Esophagus muscularis mucosa (tissue), 4 donors: Measurements from ENCODE around the gene NUP214. TPM values are rescaled to one million over a fixed set of nuclear protein-coding genes. Genes with fewer than 3 reads are reported as not detected.
"Not testable (repeated sequence)": the region's sequence is repeated elsewhere in the genome, so short reads cannot be mapped to it uniquely, and the experiment has no call there.

Experiments used
- DNase-seq: peaks from one replicate; pipeline ENCODE4 v3.0.0-alpha.2; 2017; ENCODE audit errors: extremely low spot score
- H3K27ac ChIP-seq, 4 donors: fragments of 200-600 bp; sonication (generic); replicated peaks in 1 of 4; 1 replicate in 3 of 4; 2 replicates in 1 of 4; pipeline ENCODE4 v1.5.1; 2016 to 2019; ENCODE audit warnings: mild to moderate bottlenecking in 1 of 4
- H3K27me3 ChIP-seq, 4 donors: fragments of 200-600 bp; sonication (generic); one replicate each; pipeline versions ENCODE4 v1.5.1 to v1.6.0; 2016 to 2019
- H3K36me3 ChIP-seq, 4 donors: fragments of 200-600 bp; sonication (generic); one replicate each; pipeline ENCODE4 v1.5.1; 2016 to 2019
- H3K4me1 ChIP-seq, 4 donors: fragments of 200-600 bp; sonication (generic); one replicate each; pipeline ENCODE4 v1.5.1; 2016 to 2019
- H3K4me3 ChIP-seq, 4 donors: fragments of 200-600 bp; sonication (generic); 1 replicate in 2 of 4; 2 replicates in 2 of 4; pipeline ENCODE4 v1.5.1; 2016 to 2019; ENCODE audit warnings: mild to moderate bottlenecking in 4 of 4, moderate library complexity in 1 of 4
- H3K9me3 ChIP-seq, 4 donors: fragments of 200-600 bp; sonication (generic); 1 replicate in 3 of 4; 2 replicates in 1 of 4; pipeline ENCODE4 v1.5.1; 2016 to 2019
- EP300 ChIP-seq: sonication (generic); formaldehyde crosslinking; IDR thresholded peaks from one replicate; pipeline ENCODE4 v1.6.1; 2017; ENCODE audit warnings: antibody characterized with exemption
- POLR2A ChIP-seq: fragments of 450-650 bp; IDR thresholded peaks from one replicate; pipeline ENCODE4 v1.6.1; 2017; ENCODE audit warnings: antibody characterized with exemption, moderate library complexity, mild to moderate bottlenecking, low read depth
- POLR2AphosphoS5 ChIP-seq, 2 donors: sonication (generic); formaldehyde crosslinking; IDR thresholded peaks; one replicate each; pipeline ENCODE4 v1.6.1; 2017; ENCODE audit warnings: antibody characterized with exemption in 2 of 2
- WGBS: methylation state at CpG from one replicate; pipeline ENCODE4 v1.1.5; 2018; 5-methylcytosine and 5-hydroxymethylcytosine counted together
- intact Hi-C: fragments of 100-400 bp; cut with DNase I; formaldehyde crosslinking; loops from one replicate; pipeline ENCODE4 v1.15.1; 2023
- total RNA-seq, 4 donors: library from RNA; depleted of rRNA; stranded (reverse); fragments of >200 nt; gene quantifications; one replicate each; pipeline versions ENCODE4 v1.1.0 to v1.2.1, GENCODE V29; 2016
- TF ChIP-seq, protein P1 (sequence below), 3 experiments: fragments of 200-600 bp in 2 of 3; fragments of 450-650 bp in 1 of 3; sonication (generic) in 2 of 3; IDR thresholded peaks; one replicate each; pipeline ENCODE4 v1.5.1; 2017 to 2019; ENCODE audit warnings: antibody characterized with exemption in 3 of 3, mild to moderate bottlenecking in 2 of 3, moderate library complexity in 1 of 3

Gene NUP214
- total RNA-seq, 4 donors from 2014 or later, result 26.4 to 36.2 (median 28.7) TPM

DNA sequence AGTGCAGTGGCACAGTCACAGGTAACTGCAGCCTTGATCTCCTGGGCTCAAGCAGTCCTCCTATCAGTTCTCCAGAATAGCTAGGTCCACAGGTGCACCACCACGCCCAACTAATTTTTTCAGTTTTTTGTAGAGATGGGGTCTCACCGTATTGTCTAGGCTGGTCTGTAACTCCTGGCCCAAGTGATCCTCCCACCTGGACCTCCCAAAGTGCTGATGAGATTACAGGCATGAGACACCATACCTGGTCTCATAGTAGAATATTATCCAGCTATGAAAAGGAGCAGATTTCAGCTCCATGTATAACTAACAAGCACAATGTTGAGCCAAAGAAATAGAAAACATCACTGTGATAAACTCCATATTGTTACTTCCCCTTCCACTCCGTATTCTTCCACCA lies 81.1 kb downstream of the NUP214 start:
- no peak overlapping the region for H3K27ac ChIP-seq
- WGBS, result 98% methylated on average over 3 of the region's 3 CpGs
- H3K4me3 ChIP-seq, result no peak overlapping the region
- intact Hi-C loops, result no loop called here
- H3K9me3 ChIP-seq, result peaks cover 0 to 2% (median 0%) of the 10 kb centered on the region in 4 donors
- no peak for DNase-seq
- H3K36me3 ChIP-seq, result peaks cover 25 to 97% (median 62%) of the 10 kb centered on the region in 4 donors
- TF ChIP-seq, protein P1, sequence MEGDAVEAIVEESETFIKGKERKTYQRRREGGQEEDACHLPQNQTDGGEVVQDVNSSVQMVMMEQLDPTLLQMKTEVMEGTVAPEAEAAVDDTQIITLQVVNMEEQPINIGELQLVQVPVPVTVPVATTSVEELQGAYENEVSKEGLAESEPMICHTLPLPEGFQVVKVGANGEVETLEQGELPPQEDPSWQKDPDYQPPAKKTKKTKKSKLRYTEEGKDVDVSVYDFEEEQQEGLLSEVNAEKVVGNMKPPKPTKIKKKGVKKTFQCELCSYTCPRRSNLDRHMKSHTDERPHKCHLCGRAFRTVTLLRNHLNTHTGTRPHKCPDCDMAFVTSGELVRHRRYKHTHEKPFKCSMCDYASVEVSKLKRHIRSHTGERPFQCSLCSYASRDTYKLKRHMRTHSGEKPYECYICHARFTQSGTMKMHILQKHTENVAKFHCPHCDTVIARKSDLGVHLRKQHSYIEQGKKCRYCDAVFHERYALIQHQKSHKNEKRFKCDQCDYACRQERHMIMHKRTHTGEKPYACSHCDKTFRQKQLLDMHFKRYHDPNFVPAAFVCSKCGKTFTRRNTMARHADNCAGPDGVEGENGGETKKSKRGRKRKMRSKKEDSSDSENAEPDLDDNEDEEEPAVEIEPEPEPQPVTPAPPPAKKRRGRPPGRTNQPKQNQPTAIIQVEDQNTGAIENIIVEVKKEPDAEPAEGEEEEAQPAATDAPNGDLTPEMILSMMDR (IDR thresholded peaks at IDR 0.05), result no peak
- TF ChIP-seq POLR2AphosphoS5 (IDR thresholded peaks at IDR 0.05), result no peak
- TF ChIP-seq EP300, result no peak
- TF ChIP-seq POLR2A, result no peak
- H3K27me3 ChIP-seq, result no peaks in the 10 kb centered on the region
- H3K4me1 ChIP-seq, result no peaks in the 10 kb centered on the region

DNA sequence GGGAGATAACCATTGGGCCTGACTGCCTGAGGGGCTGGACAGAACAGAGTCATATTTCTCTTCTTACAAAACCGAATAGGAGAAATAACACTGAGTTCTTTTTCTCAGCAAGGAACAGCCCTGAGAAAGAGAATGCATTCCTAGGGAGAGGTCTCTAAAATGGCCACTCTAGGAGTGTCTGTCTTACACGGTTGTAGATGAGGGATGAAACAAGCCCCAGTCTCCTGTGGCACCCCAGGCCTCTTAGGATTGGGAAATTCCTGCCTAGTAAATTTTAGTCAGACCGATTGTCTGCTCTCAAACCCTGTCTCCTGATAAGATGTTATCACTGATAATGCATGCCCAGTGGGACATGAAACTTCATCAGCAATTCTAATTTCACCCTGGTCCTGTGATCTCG lies 86.5 kb downstream of the NUP214 start:
- H3K27ac ChIP-seq, intact Hi-C loops, DNase-seq, H3K4me3 ChIP-seq, H3K27me3 ChIP-seq: not testable (repeated sequence)
- 98% methylated on average over 4 of the region's 4 CpGs for WGBS
- Histone ChIP-seq H3K4me1 (peaks cover 3 to 26% (median 22%) of the 10 kb centered on the region in 4 donors), H3K9me3 (peaks cover 0 to 12% (median 5%) of the 10 kb centered on the region in 4 donors), H3K36me3 (peaks cover 7 to 52% (median 26%) of the 10 kb centered on the region in 4 donors)

DNA sequence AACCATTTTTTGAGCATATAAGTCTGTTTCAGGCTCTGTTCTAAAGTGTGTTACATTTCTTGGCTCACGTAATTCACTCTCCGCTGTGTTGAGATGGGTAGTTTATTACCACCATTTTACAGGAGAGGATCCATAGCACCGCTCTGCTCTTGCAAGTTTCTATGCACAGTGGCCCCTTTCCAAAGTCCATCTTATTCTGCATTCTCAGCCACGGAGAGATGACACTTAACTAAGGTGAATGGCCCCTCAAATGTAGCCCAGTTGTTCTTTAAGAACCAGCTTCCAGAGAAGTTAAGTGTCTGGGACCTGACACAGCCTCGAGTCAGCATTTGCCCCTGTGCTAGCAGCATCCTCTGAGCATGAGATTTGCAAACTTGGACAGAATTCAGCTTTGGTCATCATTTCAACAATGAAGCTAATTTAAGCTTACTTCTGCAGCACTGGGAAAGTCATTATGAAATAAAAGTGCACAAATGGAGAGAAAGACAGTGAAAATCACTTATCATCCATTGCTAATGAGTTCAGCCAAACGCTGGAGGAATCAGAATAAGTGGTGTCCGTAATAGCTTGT lies 89.0 kb downstream of the NUP214 start:
- Histone ChIP-seq H3K27ac (peak overlapping the region in 1 of 4 donors; percentile 11), H3K4me3 (no peak overlapping the region), H3K9me3 (peaks cover 0 to 12% (median 5%) of the 10 kb centered on the region in 4 donors), H3K27me3 (no peaks in the 10 kb centered on the region), H3K36me3 (peaks cover 0 to 48% (median 18%) of the 10 kb centered on the region in 4 donors), H3K4me1 (peaks cover 3 to 41% (median 35%) of the 10 kb centered on the region in 4 donors)
- intact Hi-C loops, result no loop called here
- TF ChIP-seq EP300 (no peak), POLR2A (no peak), POLR2AphosphoS5 (IDR thresholded peaks at IDR 0.05) (no peak)
- TF ChIP-seq, protein P1 (IDR thresholded peaks at IDR 0.05), result no peak
- no peak for DNase-seq
- 54% methylated on average over 7 of the region's 7 CpGs for WGBS

DNA sequence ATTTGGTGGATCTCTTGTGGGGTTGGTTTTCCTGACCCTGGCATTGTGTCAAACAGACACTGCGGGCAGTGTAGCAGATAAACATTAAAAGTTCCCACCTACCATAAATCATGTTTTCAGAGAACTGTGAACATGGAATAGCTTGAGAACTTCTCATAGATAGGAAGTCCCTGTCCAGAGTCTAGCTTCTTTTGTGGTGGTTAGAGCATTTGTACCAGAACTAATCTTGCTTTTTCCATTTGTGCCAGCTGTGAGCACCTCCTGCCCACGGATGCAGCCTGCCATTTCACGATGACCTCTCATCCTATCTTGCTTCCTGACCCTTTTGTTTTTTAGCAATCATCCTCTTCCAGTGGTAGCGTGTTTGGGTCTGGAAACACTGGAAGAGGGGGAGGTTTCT lies 89.5 kb downstream of the NUP214 start:
- Histone ChIP-seq H3K4me1 (peaks cover 3 to 41% (median 35%) of the 10 kb centered on the region in 4 donors), H3K36me3 (peaks cover 0 to 44% (median 18%) of the 10 kb centered on the region in 4 donors), H3K4me3 (no peak overlapping the region), H3K27me3 (no peaks in the 10 kb centered on the region), H3K27ac (peak overlapping the region in 1 of 4 donors; percentile 11), H3K9me3 (peaks cover 0 to 12% (median 5%) of the 10 kb centered on the region in 4 donors)
- TF ChIP-seq, protein P1 (IDR thresholded peaks at IDR 0.05), result no peak
- TF ChIP-seq POLR2AphosphoS5 (IDR thresholded peaks at IDR 0.05), result no peak
- TF ChIP-seq POLR2A, result no peak
- no peak for TF ChIP-seq EP300
- DNase-seq, result no peak
- 57% methylated on average over 4 of the region's 4 CpGs for WGBS
- intact Hi-C loops, result no loop called here

DNA sequence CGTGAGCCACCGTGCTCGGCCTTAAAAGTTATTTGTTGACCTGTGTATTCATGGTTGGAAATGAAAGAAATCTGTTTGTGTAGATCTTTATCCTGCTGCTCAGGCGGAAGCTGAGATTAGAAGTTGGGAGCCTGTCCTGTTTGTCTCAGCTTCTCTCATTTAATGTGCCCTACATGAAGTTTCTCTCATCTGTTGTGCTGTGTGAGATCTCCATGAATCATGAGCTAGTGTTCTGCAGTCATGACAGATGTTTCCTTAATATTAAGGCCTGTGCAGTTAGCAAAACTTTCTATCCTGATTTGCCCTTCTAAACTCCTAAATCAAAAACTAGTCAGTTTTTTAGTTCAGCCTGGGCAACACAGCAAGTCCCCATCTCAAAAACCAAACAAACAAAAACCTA lies 91.4 kb downstream of the NUP214 start:
- DNase-seq, result no peak
- H3K27ac ChIP-seq, result peak overlapping the region; percentile 35 to 65 (median 49)
- H3K27me3 ChIP-seq, result no peaks in the 10 kb centered on the region
- H3K4me3 ChIP-seq, result no peak overlapping the region
- no peak for TF ChIP-seq POLR2A
- TF ChIP-seq, protein P1 (IDR thresholded peaks at IDR 0.05), result no peak
- TF ChIP-seq POLR2AphosphoS5 (IDR thresholded peaks at IDR 0.05), result no peak
- H3K9me3 ChIP-seq, result peaks cover 0 to 8% (median 3%) of the 10 kb centered on the region in 4 donors
- intact Hi-C loops, result no loop called here
- peaks cover 0 to 27% (median 14%) of the 10 kb centered on the region in 4 donors for H3K36me3 ChIP-seq
- H3K4me1 ChIP-seq, result peaks cover 3 to 41% (median 35%) of the 10 kb centered on the region in 4 donors
- WGBS, result 75% methylated on average over 4 of the region's 4 CpGs
